Activated CD8-positive, alpha-beta memory T cell treated with anti-CD3 and anti-CD28 coated beads, Interleukin-2, amount 10 ng/mL, durations not matched to agents 7 days and 5 days (primary cell): Measurements from ENCODE around the gene TSEN34. TPM values are rescaled to one million over a fixed set of nuclear protein-coding genes. Genes with fewer than 3 reads are reported as not detected.
A peak's percentile ranks its signal among the peaks of the same experiment; 100 is the strongest.

Source experiments
- ATAC-seq: fragments of 150-1000 bp; cut with Tn5 transposase; one replicate; pipeline ENCODE4 v1.10.0; 2021; ENCODE audit warnings: moderate library complexity
- CTCF ChIA-PET: fragments of 350-600 bp; sonication (Branson Sonifier 250); formaldehyde crosslinking; loops from one replicate; lab custom pipeline; 2021; ENCODE audit warnings: antibody characterized with exemption; lab: Charles Lee
- DNase-seq: peaks from one replicate; pipeline ENCODE4 v3.0.0-alpha.2; 2020
- H3K27ac Mint-ChIP-seq: one replicate; pipeline ENCODE4 v1.8.0; 2021; ENCODE audit warnings: mild to moderate bottlenecking, mixed read lengths
- H3K27me3 Mint-ChIP-seq: one replicate; pipeline ENCODE4 v1.8.0; 2021; ENCODE audit warnings: mixed read lengths
- H3K36me3 Mint-ChIP-seq: one replicate; pipeline ENCODE4 v1.8.0; 2021; ENCODE audit warnings: mild to moderate bottlenecking, mixed read lengths
- H3K4me1 Mint-ChIP-seq: one replicate; pipeline ENCODE4 v1.8.0; 2021; ENCODE audit warnings: mixed read lengths
- H3K4me3 Mint-ChIP-seq: one replicate; pipeline ENCODE4 v1.8.0; 2021; ENCODE audit warnings: mild to moderate bottlenecking, moderate library complexity, mixed read lengths
- H3K9me3 Mint-ChIP-seq: one replicate; pipeline ENCODE4 v1.8.0; 2022; ENCODE audit warnings: low read depth, mixed read lengths
- total RNA-seq, 2 experiments: library from RNA; stranded (reverse); gene quantifications; one replicate each; pipeline ENCODE4 v1.2.3, GENCODE V29; 2021

The TSEN34 gene
- 10 to 100 TPM; 11.4 to 13.5 TPM for total RNA-seq

DNA sequence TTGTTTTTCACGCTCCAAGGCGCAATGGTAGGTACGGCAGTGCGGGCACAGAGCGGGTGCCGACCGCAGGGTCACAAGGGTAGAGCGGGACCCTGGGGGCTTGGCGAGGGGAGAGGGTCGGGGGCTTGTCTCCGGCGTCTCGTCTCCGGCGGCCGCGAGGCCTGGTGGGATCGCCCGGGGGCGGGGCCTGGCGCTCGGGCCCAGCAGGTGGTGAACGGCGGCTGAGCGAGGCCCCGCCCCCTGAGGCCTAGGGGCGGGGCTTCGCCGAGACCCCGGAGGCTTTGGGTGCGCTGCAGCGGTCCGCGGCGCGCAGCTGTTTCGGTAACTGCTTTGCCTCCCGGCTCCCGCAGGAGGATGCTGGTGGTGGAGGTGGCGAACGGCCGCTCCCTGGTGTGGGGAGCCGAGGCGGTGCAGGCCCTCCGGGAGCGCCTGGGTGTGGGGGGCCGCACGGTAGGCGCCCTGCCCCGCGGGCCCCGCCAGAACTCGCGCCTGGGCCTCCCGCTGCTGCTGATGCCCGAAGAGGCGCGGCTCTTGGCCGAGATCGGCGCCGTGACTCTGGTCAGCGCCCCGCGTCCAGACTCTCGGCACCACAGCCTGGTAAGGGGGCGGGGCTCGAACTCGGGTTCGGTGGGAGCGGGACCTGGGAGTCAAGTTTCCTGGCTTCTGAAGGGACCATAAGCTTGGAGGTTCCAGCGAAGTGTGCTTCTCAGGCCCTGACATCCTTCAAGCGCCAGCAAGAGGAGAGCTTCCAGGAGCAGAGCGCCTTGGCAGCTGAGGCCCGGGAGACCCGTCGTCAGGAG is at the start of gene TSEN34:
TSS of gene TSEN34 (plus strand) at position 298 of the 800 bp plus-strand sequence. CDS start at position 355, 57 bp downstream.
- peak; percentile 35 for ATAC-seq

DNA sequence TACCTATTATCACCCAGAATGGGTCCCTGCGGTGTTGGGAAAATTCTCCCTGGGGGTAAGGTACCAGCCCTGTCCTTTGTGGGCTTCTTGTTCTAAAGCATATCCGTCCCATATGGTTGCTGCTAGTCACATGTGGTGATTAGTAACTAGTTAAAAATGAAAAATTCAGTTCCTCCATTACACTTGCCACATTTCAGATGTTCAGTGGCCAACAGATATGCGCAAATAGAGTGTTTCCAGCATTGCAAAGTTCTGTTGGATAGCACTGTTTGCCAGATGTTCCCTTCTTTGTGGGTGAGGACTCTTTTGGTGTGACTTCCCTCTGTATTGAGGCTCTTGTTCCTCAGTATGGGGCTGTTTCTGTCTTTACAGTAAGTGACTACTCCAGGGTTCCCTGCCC is 49.8 kb upstream of the TSEN34 start:
- H3K27ac Mint-ChIP-seq: no peak overlapping the region
- no peaks in the 10 kb centered on the region for H3K27me3 Mint-ChIP-seq

More for the DNA sequence above, at the start of gene TSEN34:
- Mint-ChIP-seq H3K27ac (peak within 1 kb of the TSS; percentile 95), H3K4me3 (peak within 1 kb of the TSS; percentile 80), H3K36me3 (peaks cover 16% of the 10 kb centered on the region), H3K9me3 (no peaks in the 10 kb centered on the region), H3K27me3 (no peaks in the 10 kb centered on the region), H3K4me1 (peaks cover 38% of the 10 kb centered on the region)
- DNase-seq: peak; percentile 91
- CTCF ChIA-PET: interaction anchor here (0.6 to 5.1 kb wide), 6 partner anchors 9 to 75 kb away, joined by 3 to 33 read pairs (median 4); partner anchors contain the start of genes CNOT3, LENG1 and RPS9

DNA sequence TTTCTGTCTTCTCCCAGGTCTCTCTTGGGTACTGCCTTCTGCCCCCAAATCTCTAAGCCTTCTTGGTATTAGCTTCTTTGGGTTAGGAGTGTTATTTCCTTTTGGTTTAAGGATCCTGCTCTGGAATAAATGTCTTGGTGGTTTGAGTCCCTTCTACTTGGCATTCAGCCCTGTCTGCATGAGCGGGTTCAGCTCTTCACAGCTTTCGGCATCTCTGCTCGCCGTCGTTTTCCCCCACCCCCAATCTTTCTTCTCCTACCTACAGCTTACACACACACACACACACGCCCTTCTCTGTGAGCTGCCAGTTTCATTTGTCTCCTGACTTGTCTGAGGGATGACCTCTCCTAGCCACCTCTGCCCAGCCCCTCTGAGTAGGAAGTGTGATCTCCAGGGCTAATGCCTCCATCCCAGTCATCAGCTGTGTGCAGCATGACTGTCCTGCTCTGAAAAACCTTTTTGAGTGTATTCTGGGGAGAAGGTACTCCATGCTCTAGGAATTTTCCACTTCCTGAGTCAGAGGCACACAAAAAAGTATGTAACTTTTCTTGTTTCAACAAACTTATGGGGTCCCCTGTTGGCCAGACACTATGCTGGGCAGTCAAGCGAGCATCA is 48.8 kb upstream of the TSEN34 start:
- ATAC-seq (no peak), DNase-seq (no peak)
- Mint-ChIP-seq H3K27ac (no peak overlapping the region), H3K4me1 (peaks cover 28% of the 10 kb centered on the region), H3K27me3 (no peaks in the 10 kb centered on the region), H3K4me3 (no peak overlapping the region), H3K9me3 (no peaks in the 10 kb centered on the region), H3K36me3 (peaks cover 30% of the 10 kb centered on the region)
- CTCF ChIA-PET: no interaction called here

More for the DNA sequence above, 49.8 kb upstream of the TSEN34 start:
- no peaks in the 10 kb centered on the region for H3K9me3 Mint-ChIP-seq
- CTCF ChIA-PET: interaction anchor here (0.9 kb wide), 1 partner anchor 16 kb away, joined by 3 read pairs; no protein-coding TSS in a partner anchor
- H3K4me1 Mint-ChIP-seq: peaks cover 34% of the 10 kb centered on the region
- DNase-seq (no peak), ATAC-seq (no peak)
- H3K4me3 Mint-ChIP-seq: no peak overlapping the region
- peaks cover 28% of the 10 kb centered on the region for H3K36me3 Mint-ChIP-seq

DNA sequence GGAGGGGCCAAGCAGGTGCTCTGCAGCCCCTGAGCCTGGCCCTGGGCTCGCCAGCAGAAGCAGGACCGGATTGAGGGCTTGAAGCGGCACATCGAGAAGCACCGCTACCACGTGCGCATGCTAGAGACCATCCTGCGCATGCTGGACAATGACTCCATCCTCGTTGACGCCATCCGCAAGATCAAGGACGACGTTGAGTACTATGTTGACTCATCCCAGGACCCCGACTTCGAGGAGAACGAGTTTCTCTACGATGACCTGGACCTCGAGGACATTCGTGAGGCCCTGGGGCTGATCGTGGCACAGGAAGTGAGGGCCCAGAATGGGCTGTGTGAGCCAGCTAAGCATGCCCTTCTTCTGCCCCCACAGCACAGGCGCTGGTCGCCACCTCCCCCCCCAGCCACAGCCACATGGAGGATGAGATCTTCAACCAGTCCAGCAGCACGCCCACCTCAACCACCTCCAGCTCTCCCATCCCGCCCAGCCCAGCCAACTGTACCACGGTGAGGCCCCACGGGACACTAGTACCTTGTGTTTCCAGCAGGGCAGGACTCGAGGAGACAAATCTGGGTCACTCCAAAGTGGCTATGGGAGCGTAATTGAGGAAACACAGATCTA is 45.5 kb upstream of the TSEN34 start:
- DNase-seq (no peak), ATAC-seq (no peak)
- no peak overlapping the region for H3K27ac Mint-ChIP-seq
- CTCF ChIA-PET: no interaction called here
- no peak overlapping the region for H3K4me3 Mint-ChIP-seq
- no peaks in the 10 kb centered on the region for H3K9me3 Mint-ChIP-seq
- H3K27me3 Mint-ChIP-seq: no peaks in the 10 kb centered on the region
- H3K4me1 Mint-ChIP-seq: peaks cover 8% of the 10 kb centered on the region
- H3K36me3 Mint-ChIP-seq: peaks cover 36% of the 10 kb centered on the region

DNA sequence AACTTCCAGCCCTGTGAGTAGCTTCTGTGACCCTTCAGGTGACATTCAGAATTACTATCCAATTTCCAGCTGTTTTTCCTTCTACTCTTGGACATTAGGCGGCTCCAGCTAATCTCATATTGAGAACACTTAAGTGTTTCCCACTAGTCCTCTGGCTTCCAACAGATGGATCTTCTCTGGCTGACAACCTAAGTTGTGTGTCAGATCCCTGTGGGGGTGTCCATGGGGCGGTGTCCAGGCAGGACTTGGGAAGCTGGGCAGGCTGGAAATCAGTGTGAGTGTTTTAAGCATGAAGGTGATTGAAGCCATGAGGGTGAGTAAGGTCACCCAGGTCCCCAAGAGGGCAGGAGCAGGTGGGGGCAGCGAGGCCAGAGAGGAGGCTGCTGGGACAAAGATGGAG is 43.4 kb upstream of the TSEN34 start:
- CTCF ChIA-PET: no interaction called here
- Mint-ChIP-seq H3K9me3 (no peaks in the 10 kb centered on the region), H3K4me1 (no peaks in the 10 kb centered on the region), H3K36me3 (peaks cover 42% of the 10 kb centered on the region), H3K27me3 (no peaks in the 10 kb centered on the region), H3K4me3 (no peak overlapping the region), H3K27ac (no peak overlapping the region)
- no peak for ATAC-seq
- DNase-seq: no peak

DNA sequence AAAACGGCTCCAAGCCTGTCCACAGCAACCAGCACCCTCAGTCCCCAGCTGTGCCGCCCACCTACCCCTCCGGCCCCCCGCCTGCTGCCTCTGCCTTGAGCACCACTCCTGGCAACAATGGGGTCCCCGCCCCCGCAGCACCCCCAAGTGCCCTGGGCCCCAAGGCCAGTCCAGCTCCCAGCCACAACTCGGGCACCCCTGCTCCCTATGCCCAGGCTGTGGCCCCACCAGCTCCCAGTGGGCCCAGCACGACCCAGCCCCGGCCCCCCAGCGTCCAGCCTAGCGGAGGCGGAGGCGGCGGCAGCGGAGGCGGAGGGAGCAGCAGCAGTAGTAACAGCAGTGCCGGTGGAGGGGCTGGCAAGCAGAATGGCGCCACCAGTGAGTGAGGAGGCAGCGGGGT is 43.0 kb upstream of the TSEN34 start:
- Mint-ChIP-seq H3K27me3 (no peaks in the 10 kb centered on the region), H3K4me1 (no peaks in the 10 kb centered on the region), H3K27ac (no peak overlapping the region), H3K4me3 (no peak overlapping the region), H3K36me3 (peaks cover 43% of the 10 kb centered on the region), H3K9me3 (no peaks in the 10 kb centered on the region)
- ATAC-seq (no peak), DNase-seq (no peak)
- CTCF ChIA-PET: no interaction called here

DNA sequence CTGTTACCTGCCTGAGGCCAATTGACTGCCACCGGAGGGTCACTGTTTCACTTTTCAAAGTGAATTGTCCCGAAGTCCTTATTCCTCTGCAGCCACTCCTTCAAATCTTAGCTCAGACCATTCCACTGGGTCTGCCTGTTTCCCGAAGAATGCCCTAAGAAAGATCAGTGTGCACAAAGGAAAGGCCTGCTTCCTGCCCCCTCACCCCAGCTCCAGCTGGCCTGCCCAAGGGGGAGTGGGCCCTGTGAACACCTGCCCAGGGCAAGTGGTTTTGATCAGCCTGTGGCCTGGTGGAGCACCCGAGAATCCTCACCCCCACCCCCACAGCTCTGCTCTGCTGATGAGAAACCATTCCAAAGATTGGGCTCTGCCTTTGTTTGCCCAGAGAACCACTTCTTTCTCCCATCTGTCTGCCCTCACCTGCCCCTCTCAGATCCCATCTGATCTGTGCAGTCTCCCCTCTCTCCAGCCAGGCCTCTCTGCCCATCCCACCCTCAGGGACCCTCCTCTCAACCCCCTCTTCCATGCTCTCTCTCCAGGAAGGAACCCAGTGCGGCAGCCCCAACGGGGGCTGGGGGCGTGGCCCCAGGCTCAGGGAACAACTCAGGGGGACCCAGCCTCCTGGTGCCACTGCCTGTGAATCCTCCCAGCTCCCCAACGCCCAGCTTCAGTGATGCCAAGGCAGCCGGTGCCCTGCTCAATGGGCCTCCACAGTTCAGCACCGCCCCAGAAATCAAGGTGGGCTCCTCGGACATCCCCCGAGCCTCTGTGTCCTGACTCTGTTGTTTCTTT is 41.9 kb upstream of the TSEN34 start:
- ATAC-seq: no peak
- H3K27ac Mint-ChIP-seq: peak overlapping the region; percentile 1
- peaks cover 39% of the 10 kb centered on the region for H3K36me3 Mint-ChIP-seq
- peaks cover 3% of the 10 kb centered on the region for H3K4me1 Mint-ChIP-seq
- CTCF ChIA-PET: interaction anchor here (0.9 to 1.5 kb wide), 3 partner anchors 11 to 12 kb away, joined by 3 to 4 read pairs (median 3); partner anchors contain the start of genes CNOT3 and LENG1
- H3K9me3 Mint-ChIP-seq: no peaks in the 10 kb centered on the region
- H3K27me3 Mint-ChIP-seq: no peaks in the 10 kb centered on the region
- no peak for DNase-seq
- H3K4me3 Mint-ChIP-seq: no peak overlapping the region

DNA sequence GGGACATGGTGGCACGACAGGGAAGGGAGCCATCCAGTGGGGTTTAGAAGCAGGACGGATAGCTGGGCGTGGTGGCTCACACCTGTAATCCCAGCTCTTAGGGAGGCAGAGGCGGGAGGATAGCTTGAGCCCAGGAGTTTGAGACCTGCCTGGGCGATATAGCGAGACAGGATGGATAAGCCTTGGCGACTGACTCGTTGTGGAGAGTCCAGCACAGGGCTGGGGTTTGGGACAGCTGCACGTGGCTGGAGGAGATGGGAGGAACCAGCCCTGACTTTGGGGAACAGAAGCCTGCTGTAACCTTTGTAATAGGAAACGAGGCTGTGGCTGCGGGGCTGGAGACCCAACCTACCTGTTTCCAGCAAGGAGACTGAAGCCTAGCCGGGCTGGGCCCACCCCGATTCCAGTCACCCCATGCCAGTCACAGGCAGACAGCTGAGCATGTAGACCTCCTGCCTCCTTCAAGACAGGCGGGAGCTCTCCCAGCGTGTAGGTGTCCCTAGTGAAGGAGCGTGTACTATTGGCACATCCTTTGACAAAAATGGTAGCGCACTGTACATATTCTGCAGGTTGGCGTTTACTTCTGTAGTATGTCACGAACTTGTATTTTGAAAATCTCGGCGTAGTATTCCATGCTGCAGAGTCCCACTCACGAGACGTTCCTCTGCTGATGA is 39.6 kb upstream of the TSEN34 start:
- no peak overlapping the region for H3K27ac Mint-ChIP-seq
- no peaks in the 10 kb centered on the region for H3K9me3 Mint-ChIP-seq

DNA sequence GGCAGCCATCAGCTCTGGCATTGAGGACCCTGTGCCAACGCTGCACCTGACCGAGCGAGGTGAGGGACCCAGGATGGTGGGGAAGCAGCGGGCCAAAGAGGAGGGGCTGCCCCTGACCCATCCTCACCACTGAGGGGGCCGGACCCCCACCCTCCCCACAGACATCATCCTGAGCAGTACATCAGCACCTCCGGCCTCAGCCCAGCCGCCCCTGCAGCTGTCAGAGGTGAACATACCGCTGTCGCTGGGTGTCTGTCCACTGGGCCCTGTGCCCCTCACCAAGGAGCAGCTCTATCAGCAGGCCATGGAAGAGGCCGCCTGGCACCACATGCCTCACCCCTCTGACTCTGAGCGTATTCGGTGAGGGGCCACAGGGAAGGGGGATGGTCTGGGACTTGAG is 38.8 kb upstream of the TSEN34 start:
- no peak for DNase-seq
- Mint-ChIP-seq H3K27me3 (no peaks in the 10 kb centered on the region), H3K4me3 (no peak overlapping the region), H3K9me3 (no peaks in the 10 kb centered on the region), H3K4me1 (peaks cover 17% of the 10 kb centered on the region), H3K36me3 (peaks cover 40% of the 10 kb centered on the region), H3K27ac (no peak overlapping the region)
- CTCF ChIA-PET: no interaction called here
- no peak for ATAC-seq

More for the DNA sequence above, 39.6 kb upstream of the TSEN34 start:
- H3K27me3 Mint-ChIP-seq: no peaks in the 10 kb centered on the region
- peaks cover 36% of the 10 kb centered on the region for H3K36me3 Mint-ChIP-seq
- H3K4me3 Mint-ChIP-seq: no peak overlapping the region
- DNase-seq (no peak), ATAC-seq (no peak)
- CTCF ChIA-PET: no interaction called here
- peaks cover 14% of the 10 kb centered on the region for H3K4me1 Mint-ChIP-seq

DNA sequence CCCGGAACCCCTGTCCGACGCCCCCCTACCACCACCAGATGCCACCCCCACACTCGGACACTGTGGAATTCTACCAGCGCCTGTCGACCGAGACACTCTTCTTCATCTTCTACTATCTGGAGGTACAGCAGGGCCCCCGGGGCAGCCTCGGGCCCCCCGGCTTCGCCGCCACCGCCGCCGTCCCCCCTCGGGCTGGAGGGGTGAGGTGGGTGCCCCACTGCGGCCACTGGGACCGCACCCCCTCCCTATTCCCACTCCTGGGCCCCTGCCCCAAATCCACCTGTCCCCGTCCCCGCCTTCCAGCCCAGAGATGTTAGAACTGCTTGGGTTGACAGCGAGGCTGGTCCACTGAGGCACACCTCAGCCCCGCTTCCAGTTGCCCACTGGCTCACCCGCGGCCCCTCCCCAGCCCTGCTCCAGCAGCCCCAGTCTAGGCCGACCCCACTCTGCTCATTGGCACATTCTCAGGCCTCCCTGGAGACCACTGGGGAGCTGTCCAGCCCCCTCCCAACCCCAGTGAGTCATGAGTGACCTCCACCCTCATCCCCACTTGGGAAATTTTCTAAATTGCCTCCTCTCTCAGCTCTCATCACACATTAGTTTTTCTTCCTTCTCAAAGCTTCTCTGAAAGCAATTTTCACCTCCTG is 38.1 kb upstream of the TSEN34 start:
- no peak for DNase-seq
- Mint-ChIP-seq H3K4me3 (no peak overlapping the region), H3K36me3 (peaks cover 40% of the 10 kb centered on the region), H3K4me1 (peaks cover 21% of the 10 kb centered on the region), H3K27me3 (no peaks in the 10 kb centered on the region), H3K27ac (no peak overlapping the region), H3K9me3 (no peaks in the 10 kb centered on the region)
- CTCF ChIA-PET: no interaction called here
- no peak for ATAC-seq

DNA sequence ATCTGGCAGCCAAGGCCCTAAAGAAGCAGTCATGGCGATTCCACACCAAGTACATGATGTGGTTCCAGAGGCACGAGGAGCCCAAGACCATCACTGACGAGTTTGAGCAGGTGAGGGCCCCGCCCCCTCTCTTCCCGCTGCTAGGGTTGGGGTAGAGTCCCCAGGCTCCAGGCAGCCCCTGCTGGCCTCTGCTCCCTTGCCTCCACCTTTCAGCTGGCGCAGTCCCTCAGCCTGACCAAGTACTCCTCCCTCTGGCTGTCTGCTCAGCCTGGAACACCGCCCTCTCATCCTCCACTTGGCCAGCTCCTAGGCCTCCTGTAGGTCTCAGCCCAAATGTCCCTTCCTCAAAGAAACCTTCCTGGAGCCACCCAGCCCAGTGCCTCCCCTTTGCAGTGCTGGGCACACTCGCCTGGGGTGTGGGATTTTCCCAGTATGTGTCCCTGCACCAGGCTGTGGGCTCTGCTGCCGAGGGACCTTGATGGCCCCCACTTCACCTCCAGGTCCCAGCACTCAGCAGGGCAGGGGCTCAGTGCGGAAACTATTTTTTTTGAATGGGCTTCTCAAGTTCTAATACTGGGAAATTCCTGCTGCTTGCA is 37.3 kb upstream of the TSEN34 start:
- peaks cover 40% of the 10 kb centered on the region for H3K36me3 Mint-ChIP-seq

More for the DNA sequence above, 37.3 kb upstream of the TSEN34 start:
- peaks cover 29% of the 10 kb centered on the region for H3K4me1 Mint-ChIP-seq
- CTCF ChIA-PET: no interaction called here
- no peak for DNase-seq
- no peak overlapping the region for H3K4me3 Mint-ChIP-seq
- ATAC-seq: no peak
- H3K9me3 Mint-ChIP-seq: no peaks in the 10 kb centered on the region
- H3K27me3 Mint-ChIP-seq: no peaks in the 10 kb centered on the region
- no peak overlapping the region for H3K27ac Mint-ChIP-seq
